Right lobe of liver (tissue), 6 donors: ENCODE measurements around the gene STX8. TPM values are rescaled to one million over a fixed set of nuclear protein-coding genes. Genes with fewer than 3 reads are reported as not detected.

Source experiments
- ATAC-seq, 4 donors: fragments of 200-7000 bp; cut with Tn5 transposase; one replicate each; pipeline ENCODE4 v1.9.1; 2020; ENCODE audit warnings: mild to moderate bottlenecking in 4 of 4, moderate library complexity in 4 of 4
- DNase-seq, 3 donors: peaks; one replicate each; pipeline ENCODE4 v3.0.0-alpha.2; 2020
- H3K27ac ChIP-seq, 3 donors: fragments of 200-600 bp; one replicate each; pipeline ENCODE4 v1.8.0; 2022
- H3K27me3 ChIP-seq, 2 donors: fragments of 200-600 bp; one replicate each; pipeline ENCODE4 v1.8.0; 2022
- H3K36me3 ChIP-seq, 4 donors: fragments of 200-600 bp; sonication (generic) in 1 of 4; one replicate each; pipeline versions ENCODE4 v1.5.1 to v1.8.0; 2017 to 2022; ENCODE audit warnings: control low read depth in 1 of 4
- H3K4me1 ChIP-seq, 4 donors: fragments of 200-600 bp; sonication (generic) in 1 of 4; one replicate each; pipeline versions ENCODE4 v1.5.1 to v1.8.0; 2017 to 2022; ENCODE audit warnings: control low read depth in 1 of 4
- H3K4me3 ChIP-seq, 3 donors: fragments of 200-600 bp; one replicate each; pipeline ENCODE4 v1.8.0; 2022
- H3K9me3 ChIP-seq, 4 donors: fragments of 200-600 bp; sonication (generic) in 1 of 4; one replicate each; pipeline versions ENCODE4 v1.5.1 to v1.8.0; 2017 to 2022; ENCODE audit warnings: control low read depth in 1 of 4
- POLR2A ChIP-seq: fragments of 450-650 bp; IDR thresholded peaks from one replicate; pipeline ENCODE4 v1.6.1; 2017; ENCODE audit warnings: antibody characterized with exemption, mild to moderate bottlenecking
- WGBS: methylation state at CpG from one replicate; pipeline ENCODE4 v1.1.6; 2018; ENCODE audit warnings: low coverage, low lambda C conversion rate; ENCODE audit not compliant: insufficient coverage; ENCODE audit errors: missing lambda C conversion rate; 5-methylcytosine and 5-hydroxymethylcytosine counted together
- intact Hi-C, 2 donors: fragments of 100-400 bp; cut with DNase I; formaldehyde crosslinking; loops; one replicate each; pipeline versions ENCODE4 v1.11.2 to v1.14.1; 2022
- total RNA-seq, 6 experiments: library from RNA; depleted of rRNA in 2 of 6; stranded (reverse); fragments of >200 nt in 2 of 6; fragmentation: NEBNext Ultra II Directional in 3 of 6; extraction: Animal tissue kit (Norgen Biotek cat#: 25700) in 3 of 6; gene quantifications; one replicate each; pipeline versions ENCODE4 v1.1.0 to v1.2.4, GENCODE V29; 2016 to 2023
- TF ChIP-seq, protein P1 (sequence below), 4 donors: fragments of 200-600 bp in 3 of 4; fragments of 450-650 bp in 1 of 4; IDR thresholded peaks; one replicate each; pipeline versions ENCODE4 v1.5.1 to v1.8.0; 2016 to 2022; ENCODE audit warnings: antibody characterized with exemption in 4 of 4, mild to moderate bottlenecking in 2 of 4
- donor health status: DM: no; HTN: yes; CAD: no.
- donor health status: DM: no; HTN: no; CAD: no.
- donor health status: DM: no; HTN: no; CAD: no.
- donor health status: DM: no; HTN: yes; CAD: no.
- donor health status: DM: no; HTN: yes; CAD: no.

The STX8 gene
- total RNA-seq, 6 experiments from 2014 or later = 20.6 to 35.3 (median 27.7) TPM

DNA sequence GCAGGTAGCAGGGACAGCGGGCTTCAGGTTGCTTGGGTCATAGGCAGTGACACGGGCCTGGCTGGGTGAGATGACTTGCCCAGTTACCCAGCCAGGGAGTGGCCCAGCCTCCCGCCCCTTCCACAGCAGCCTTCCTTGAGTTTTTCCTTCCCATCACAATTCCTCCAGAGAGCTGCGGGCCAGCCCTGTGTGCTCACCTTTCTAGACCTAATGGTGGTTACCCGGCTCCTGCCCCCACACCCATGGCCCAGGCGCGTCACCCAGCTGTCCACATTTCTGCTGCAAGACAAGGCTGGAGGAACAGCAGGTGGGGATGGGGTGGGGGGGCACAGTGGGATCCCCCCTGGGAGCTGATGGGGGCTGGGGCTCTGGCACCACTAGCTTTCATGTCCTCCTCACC is 351.1 kb downstream of the STX8 start:
- Histone ChIP-seq H3K4me3 (no peak overlapping the region), H3K36me3 (no peaks in the 10 kb centered on the region), H3K27me3 (no peaks in the 10 kb centered on the region), H3K27ac (no peak overlapping the region), H3K4me1 (no peaks in the 10 kb centered on the region), H3K9me3 (no peaks in the 10 kb centered on the region)
- intact Hi-C loops = no loop called here
- no peak for TF ChIP-seq POLR2A
- TF ChIP-seq, protein P1, sequence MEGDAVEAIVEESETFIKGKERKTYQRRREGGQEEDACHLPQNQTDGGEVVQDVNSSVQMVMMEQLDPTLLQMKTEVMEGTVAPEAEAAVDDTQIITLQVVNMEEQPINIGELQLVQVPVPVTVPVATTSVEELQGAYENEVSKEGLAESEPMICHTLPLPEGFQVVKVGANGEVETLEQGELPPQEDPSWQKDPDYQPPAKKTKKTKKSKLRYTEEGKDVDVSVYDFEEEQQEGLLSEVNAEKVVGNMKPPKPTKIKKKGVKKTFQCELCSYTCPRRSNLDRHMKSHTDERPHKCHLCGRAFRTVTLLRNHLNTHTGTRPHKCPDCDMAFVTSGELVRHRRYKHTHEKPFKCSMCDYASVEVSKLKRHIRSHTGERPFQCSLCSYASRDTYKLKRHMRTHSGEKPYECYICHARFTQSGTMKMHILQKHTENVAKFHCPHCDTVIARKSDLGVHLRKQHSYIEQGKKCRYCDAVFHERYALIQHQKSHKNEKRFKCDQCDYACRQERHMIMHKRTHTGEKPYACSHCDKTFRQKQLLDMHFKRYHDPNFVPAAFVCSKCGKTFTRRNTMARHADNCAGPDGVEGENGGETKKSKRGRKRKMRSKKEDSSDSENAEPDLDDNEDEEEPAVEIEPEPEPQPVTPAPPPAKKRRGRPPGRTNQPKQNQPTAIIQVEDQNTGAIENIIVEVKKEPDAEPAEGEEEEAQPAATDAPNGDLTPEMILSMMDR (IDR thresholded peaks at IDR 0.05) = no peak
- no peak for ATAC-seq
- WGBS = no CpG with 5 or more reads among the region's 7 CpGs
- DNase-seq = peak in 2 of 3 donors; percentile 12 to 41

DNA sequence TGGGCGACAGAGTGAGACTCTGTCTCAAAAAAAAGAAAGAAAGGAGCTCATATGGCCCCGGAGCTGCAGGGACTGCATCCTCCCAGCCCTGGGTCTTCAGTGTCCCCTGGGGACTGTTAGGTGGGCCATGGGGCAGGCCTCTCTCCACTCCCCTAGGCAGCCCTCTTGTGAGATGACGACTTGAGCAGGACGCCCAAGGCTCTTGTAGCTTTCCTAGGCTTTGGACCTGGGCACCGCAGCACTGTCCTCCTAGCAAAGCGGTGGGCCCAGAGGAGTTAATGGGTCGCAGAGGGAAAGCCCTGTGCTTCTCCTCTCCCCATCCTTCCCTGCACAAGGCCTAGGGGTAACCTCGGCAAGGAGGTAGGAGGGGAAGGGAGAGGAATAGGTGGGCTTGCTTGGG is 352.1 kb downstream of the STX8 start:
- no peak for ATAC-seq
- no CpG with 5 or more reads among the region's 8 CpGs for WGBS
- peak in 1 of 3 donors; percentile 5 for DNase-seq

DNA sequence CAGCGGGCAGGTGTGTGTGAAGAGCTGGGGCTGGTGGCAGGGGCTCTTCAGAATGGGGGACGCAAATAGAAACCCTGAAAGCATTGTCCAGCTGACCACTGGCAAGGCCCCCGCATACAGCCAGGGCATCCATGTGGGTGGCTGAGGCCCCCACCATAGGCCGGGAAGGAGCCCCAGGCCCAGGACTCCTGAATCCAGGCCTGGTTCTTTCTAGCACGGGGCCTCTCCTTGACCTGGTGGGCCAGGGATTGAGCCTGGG is 353.8 kb downstream of the STX8 start:
- WGBS = 92% methylated on average over 2 of the region's 5 CpGs
- TF ChIP-seq POLR2A = no peak
- TF ChIP-seq, protein P1 (IDR thresholded peaks at IDR 0.05) = no peak
- DNase-seq = no peak

More for the DNA sequence above, 352.1 kb downstream of the STX8 start:
- H3K4me1 ChIP-seq = no peaks in the 10 kb centered on the region
- no peaks in the 10 kb centered on the region for H3K36me3 ChIP-seq
- no peaks in the 10 kb centered on the region for H3K9me3 ChIP-seq
- no peak overlapping the region for H3K27ac ChIP-seq
- no peak overlapping the region for H3K4me3 ChIP-seq
- H3K27me3 ChIP-seq = no peaks in the 10 kb centered on the region
- TF ChIP-seq, protein P1 (IDR thresholded peaks at IDR 0.05) = no peak
- TF ChIP-seq POLR2A = no peak
- intact Hi-C loops = no loop called here

DNA sequence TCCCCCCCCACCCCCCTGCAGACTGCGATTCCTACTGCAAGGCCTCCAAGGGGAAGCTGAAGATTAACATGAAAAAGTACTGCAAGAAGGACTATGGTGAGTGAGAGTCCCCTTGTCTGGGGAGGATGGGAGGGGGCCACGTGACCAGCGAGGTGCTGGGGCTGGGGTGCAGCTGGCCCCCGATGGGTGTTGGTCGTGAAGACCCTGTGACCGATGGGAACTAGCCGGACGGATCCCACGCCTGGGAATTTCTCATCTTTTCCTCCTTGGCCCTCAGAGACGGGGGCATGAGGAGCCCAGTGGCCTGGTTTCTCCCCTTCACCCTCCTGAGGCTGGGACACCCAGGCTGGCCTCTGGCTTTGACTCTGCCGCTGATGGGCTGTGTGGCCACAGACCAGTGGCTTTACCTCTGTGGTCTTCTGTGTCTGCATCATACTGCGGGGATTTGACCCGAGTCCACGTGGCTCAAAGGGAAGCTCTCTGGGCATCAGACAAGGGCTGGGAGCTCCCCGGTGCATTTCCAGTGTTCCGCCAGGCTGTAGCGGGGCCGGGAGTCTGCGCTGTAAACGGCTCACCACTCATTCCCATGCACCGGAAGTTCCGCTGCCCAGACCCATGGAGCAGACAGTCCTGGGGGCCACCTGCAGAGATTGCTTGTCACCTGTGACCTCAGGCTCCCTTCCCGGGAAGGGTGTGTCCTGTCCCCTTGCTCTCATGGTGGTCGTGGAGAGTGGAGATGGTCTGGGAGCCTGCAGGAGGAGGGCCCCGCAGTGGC is 354.3 kb downstream of the STX8 start:
- H3K4me1 ChIP-seq = peaks cover 0 to 5% (median 0%) of the 10 kb centered on the region in 4 donors
- DNase-seq (peak in 1 of 3 donors; percentile 42), ATAC-seq (no peak)
- no peak overlapping the region for H3K4me3 ChIP-seq
- 90% methylated on average over 14 of the region's 25 CpGs for WGBS
- H3K27ac ChIP-seq = no peak overlapping the region
- TF ChIP-seq, protein P1 (IDR thresholded peaks at IDR 0.05) = no peak
- TF ChIP-seq POLR2A = no peak
- no peaks in the 10 kb centered on the region for H3K27me3 ChIP-seq
- H3K9me3 ChIP-seq = no peaks in the 10 kb centered on the region
- intact Hi-C loops = no loop called here
- H3K36me3 ChIP-seq = no peaks in the 10 kb centered on the region

More for the DNA sequence above, 353.8 kb downstream of the STX8 start:
- Histone ChIP-seq H3K36me3 (no peaks in the 10 kb centered on the region), H3K9me3 (no peaks in the 10 kb centered on the region), H3K27me3 (no peaks in the 10 kb centered on the region), H3K4me1 (peaks cover 0 to 5% (median 0%) of the 10 kb centered on the region in 4 donors), H3K4me3 (no peak overlapping the region), H3K27ac (no peak overlapping the region)
- intact Hi-C loops = no loop called here
- no peak for ATAC-seq
